Spleen (tissue), 7 donors: ENCODE results near the gene PLCB3.

ENCODE experiments used
- CTCF ChIP-seq, 11 experiments: fragments of 200-600 bp in 7 of 11; fragments of 450-650 bp in 4 of 11; sonication (generic) in 4 of 11; IDR thresholded peaks in 8 of 11; conservative IDR thresholded peaks in 3 of 11; 1 replicate in 7 of 11; 2 replicates in 4 of 11; pipeline versions ENCODE4 v1.4.0 to v1.8.0; 2016 to 2021; ENCODE audit warnings: antibody characterized with exemption in 11 of 11, inconsistent platforms in 4 of 11, mild to moderate bottlenecking in 1 of 11
- POLR2A ChIP-seq, 3 donors: fragments of 450-650 bp; IDR thresholded peaks; one replicate each; pipeline ENCODE4 v1.5.1; 2017; ENCODE audit warnings: antibody characterized with exemption in 3 of 3, mild to moderate bottlenecking in 1 of 3
- POLR2AphosphoS5 ChIP-seq, 3 donors: sonication (generic); formaldehyde crosslinking; IDR thresholded peaks; one replicate each; pipeline ENCODE4 v1.5.1; 2017; ENCODE audit warnings: antibody characterized with exemption in 3 of 3
- donor health status: DM: no; HTN: no; CAD: no; lungs with moderate emphysema.
- donor health status: DM: no; HTN: no; CAD: no.
- donor health status: DM: no; HTN: no; CAD: no.

GRCh38 chr11:64305075-64305690 is 53.9 kb downstream of the PLCB3 start, which contains the start of gene ESRRA:
- TF ChIP-seq POLR2AphosphoS5 (IDR thresholded peaks at IDR 0.05) (peak; percentile 90), CTCF (IDR thresholded peaks at IDR 0.05 in 8 of 11, conservative IDR thresholded peaks at IDR 0.05 in 3 of 11) (no peak), POLR2A (IDR thresholded peaks at IDR 0.05) (peak in 1 of 3 donors; percentile 69)
